ENCODE results near the gene SGPL1.
"Not testable (repeated sequence)": the region's sequence is repeated elsewhere in the genome, so short reads cannot be mapped to it uniquely, and the experiment has no call there.

Gene SGPL1

DNA sequence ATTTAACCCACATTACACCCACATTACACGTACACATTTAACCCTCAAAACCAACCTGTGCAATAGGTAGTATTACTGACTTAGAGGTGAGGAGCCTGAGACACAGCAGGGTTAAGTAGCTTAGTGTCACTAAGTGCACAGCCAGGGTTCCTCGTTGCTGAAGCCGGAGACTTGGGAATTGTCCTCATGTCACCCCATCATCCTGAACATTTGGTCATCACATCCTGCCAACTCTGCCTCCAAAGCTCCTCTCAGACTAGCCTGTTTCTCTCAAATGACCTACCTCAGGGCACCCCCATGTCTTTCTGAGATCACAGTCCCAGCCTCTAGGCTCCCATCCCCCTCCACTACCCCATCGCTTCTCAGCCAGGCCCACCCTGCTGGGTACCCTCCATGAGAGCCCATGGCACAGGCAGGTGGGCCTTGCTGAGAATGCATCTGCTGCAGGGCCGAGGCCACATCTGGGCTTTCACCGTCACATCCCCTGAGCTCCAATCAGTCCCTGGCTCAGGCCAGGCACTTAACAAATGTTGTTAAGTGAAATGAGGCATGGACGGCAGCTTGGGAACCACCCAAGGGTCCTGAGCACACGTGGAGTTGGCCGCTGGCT lies 93.7 kb downstream of the SGPL1 start:
- intact Hi-C loops (cut with DNase I) = no loop called here
- peak in 1 of 42 donors; percentile 1 for DNase-seq

DNA sequence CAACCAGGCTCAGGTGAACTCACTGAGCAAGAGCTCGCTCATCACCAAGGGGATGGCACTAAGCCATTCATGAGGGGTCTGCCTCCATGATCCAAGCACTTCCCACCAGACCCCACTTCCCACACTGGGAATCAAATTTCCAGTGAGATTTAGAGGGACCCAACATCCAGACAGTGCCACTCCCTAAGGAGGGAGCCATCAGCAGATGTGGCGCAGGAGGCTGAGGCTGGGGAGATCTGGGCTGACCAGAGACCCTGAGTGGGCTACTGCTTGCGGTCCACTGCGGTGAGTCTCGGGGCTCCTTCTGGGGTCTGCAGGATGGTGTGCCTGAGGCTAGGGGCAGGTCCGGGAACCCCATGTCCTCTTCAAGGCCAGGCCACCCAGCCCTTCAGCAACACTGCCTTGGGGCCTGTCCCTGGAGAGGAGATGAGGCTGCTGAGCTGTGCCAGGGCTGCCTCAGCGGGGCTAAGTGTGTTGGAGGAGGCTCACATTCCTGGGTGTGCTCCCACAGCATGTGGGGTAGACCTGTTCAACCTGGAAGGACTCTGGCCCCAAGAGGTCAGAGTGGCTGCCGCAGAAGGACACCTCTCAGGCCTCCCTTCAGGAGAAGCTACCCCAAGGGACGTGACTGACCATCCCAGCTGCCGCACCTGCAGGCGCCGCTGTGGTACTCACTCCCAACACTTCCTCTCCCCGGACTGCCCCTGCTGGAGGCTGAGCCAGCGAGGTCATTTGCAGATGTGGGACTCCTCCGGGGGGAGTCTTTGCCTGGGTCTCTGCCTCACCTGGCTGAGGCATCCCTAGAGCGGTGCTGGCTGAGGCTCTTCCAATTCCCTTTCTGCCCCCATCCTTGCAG lies 95.0 kb downstream of the SGPL1 start:
- intact Hi-C loops (cut with DNase I) = no loop called here
- peak in 1 of 42 donors; percentile 13 for DNase-seq

DNA sequence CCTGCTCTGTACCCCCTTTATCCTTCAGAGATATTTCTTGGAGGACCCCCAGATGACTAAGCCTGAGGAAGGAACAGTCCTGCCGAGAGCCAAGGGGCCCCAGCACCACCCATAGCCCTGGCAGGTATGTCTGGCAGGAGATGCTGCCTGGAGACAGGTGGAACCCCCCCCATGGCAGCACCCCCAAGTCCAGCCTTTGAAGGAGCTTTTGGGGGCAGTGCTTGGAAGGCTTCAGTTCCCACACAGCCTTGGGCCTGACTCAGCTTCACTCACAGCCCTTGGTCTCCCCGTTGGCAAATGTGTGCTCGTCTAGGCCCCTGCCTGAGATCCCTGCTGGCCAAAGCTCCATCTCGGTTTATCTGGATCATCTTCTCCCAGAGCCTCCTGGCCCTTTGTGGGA lies 95.6 kb downstream of the SGPL1 start:
- DNase-seq = peak in 1 of 42 donors; percentile 12
- intact Hi-C loops (cut with DNase I) = no loop called here

DNA sequence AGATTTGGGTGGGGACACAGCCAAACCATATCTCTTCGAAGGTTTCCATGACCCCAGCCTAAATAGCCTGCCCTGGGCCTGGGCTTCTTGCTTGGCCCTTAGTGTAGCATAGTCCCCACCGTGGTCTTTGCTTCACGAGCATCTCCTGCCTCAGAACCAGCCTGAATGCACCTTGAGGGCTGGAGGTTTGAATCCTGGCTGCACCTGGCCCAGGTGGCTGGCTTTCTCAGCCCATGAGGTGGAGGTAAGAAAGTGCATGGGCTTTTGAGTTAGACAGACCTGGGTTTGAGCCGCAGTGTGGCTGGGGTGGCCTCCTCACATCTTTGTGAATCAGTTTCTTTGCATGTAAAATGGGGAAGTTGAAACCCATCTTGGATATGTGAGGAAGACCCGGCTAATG lies 96.8 kb downstream of the SGPL1 start:
- intact Hi-C loops (cut with DNase I) = no loop called here
- DNase-seq = peak in 1 of 42 donors; percentile 18

DNA sequence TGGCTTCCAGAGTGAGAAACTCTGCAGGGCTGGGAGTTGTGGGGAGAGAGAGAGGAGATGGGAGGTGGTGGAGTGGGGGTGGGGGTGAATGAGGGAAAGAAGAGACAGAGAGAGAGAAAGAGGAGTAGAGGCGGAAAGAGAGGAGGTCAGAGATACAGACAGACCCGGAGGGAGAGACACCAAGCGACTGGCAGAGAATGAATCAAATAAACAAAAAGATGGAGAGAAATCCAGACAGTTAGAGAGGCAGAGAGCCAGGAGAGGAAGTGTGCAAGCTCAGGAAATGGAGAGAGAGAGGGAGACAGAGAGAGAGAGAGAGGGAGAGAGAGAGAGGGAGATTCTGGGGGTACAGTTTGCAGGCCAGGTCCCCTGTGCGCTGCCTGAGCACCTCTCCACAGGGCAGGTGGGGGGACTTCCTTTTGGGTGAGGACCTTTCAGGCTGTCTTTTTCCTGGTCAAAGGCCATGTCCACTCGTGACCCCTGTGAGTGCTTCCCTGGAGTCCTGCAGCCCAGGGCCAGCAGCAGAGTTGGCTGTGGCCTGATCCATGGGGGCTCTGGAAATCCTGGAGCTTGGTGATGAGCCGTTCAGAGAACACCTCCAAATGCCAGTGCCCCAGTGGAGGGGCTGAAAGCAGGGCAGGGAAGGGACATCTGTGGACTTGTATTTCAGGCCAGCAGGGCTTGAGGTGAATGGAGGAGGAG lies 97.6 kb downstream of the SGPL1 start:
- intact Hi-C loops (cut with DNase I) = no loop called here
- peak in 1 of 42 donors; percentile 20 for DNase-seq

DNA sequence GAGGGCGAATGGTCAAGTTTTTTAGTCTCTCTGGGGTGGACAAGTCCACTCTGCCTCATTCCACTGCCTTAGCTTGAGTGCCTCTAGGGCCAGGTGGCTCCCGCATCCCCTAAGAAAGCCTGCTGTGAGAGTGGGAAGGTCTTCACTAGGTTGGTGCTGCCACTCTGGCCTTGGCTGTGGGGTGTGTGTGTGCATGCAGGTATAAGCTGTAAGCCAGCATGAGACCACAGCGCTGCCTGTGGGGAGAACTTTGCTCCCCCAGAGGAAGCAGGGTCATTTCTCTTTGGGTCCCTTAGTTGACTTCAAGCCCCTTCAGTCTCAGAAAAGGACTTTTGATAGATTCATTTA lies 98.1 kb downstream of the SGPL1 start:
- intact Hi-C loops (cut with DNase I) = no loop called here
- DNase-seq = peak in 1 of 42 donors; percentile 0

DNA sequence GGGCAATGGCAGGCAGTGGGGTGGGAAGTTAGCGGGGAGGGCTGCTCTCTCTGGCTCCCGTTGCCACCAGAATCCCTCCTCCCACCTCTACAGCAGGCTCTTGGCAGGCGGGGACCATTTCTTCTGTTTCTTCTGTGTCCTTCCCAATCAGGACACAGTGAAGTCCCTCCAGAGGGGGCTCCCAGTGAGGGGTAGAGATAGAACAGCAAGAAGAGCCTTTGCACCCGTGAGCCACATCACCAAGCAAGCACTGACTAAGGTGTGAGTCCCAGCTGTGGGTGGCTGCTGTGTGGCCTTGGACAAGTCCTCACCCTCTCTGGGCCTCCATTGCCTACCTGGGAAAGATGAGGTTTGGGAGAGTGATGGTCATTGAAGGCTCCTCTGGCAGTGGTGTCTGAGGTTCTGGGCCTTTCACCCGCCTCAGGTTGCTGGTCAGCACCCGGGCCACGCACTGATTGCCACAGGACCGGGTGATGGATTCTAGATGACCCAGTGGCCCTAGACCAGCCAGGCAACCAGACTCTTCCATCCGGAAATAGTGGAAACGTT lies 98.6 kb downstream of the SGPL1 start:
- intact Hi-C loops (cut with DNase I) = no loop called here
- no peak for DNase-seq

DNA sequence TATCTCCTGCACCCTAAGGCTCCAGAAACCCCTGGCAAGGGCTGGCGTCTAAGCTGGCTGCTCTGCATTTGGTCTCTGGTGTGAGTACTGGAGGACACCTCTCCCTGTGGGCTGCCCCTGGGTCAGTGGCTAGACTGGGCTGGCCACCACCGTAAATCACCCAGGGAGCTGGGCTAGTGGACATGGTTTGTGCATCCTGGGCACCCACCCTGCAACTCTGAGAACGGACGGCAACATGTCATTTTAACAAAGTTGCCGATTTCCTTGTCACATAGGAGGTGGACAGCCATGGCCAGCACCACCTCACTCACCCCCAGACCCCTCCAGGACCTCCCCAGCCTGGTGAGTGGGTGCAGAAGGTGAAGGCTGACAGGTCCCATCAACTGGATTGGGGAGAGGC lies 99.5 kb downstream of the SGPL1 start:
- intact Hi-C loops (cut with DNase I) = no loop called here
- no peak for DNase-seq

DNA sequence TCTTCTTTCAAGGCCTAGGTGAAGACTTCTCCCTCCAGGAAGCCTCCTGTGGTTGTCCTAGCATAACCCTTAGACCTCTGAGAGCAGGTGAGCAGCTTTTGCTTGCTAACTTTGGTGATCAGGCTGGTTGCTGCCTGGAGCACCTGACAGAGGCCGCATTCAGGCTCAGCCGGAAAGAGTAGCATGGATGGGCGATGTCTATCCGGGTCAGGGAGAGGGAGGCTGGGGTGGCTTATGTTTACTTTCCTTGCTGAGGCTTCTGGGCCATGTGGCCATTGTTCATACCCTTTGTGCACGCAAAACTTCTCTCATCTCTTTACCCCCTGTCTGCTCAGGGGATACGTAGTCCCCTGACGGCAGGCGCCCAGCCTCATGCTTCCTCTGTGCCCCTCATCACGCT lies 100.1 kb downstream of the SGPL1 start:
- intact Hi-C loops (cut with DNase I) = no loop called here
- DNase-seq = no peak

DNA sequence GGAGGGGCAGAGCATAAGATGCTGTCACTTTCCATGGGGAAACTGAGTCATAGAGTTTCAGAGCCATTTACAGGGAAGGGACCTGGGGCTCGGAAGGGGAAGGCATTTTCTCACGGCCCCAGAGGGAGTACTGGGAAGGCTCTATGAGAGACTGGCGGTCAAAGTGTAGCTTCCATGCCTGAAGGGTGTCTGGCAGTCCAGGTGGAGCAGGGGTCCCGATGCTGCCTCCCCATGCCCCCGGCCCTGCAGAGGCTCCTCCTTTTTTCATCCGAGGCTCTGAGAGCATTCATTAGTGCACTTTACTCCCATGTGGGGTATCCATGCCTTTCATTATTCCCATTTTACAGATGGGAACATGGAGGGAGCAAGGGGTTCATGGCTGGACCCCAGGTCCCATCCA lies 100.5 kb downstream of the SGPL1 start:
- no peak for DNase-seq
- intact Hi-C loops (cut with DNase I) = no loop called here

DNA sequence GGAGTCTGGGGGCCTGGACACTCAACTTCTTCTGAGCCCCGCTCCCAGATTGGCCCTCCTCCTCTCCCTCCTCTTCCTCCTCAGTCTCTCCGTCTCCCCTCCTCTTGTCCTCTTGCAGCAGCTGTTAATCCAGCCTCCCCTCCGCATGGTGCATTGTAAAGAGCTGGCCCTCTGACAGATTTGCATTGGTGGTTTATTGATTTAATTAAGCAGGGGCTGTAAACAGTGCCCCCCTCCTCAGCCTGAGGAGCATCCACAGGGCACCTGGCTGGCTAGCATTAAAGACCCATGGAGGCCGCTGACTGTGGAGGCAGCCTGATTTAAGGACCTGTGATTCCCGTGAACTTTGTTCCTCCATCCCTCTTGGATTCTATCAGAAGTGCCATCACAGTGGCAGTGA lies 101.5 kb downstream of the SGPL1 start:
- no peak for DNase-seq
- intact Hi-C loops (cut with DNase I) = no loop called here

DNA sequence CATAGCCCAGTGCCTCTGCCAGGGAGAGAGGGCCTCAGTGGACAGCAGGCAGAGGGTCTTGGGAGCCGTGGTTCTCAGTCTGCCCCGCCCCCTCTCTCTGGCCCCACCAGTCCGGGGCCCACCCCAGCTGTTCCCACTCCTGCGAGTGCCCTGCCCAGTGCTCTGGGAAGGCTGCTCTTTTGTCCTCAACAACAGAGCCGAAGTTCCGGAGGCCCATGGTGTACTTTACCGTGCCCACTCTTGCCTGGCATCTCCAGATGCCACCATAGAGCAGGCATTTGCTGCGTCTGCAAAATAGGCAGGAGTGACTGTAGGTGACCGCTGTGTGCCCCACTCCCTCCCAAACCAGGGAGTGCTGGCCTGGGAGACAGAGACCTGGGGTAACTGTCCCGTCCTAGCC lies 101.9 kb downstream of the SGPL1 start:
- DNase-seq = no peak
- intact Hi-C loops (cut with DNase I) = no loop called here

DNA sequence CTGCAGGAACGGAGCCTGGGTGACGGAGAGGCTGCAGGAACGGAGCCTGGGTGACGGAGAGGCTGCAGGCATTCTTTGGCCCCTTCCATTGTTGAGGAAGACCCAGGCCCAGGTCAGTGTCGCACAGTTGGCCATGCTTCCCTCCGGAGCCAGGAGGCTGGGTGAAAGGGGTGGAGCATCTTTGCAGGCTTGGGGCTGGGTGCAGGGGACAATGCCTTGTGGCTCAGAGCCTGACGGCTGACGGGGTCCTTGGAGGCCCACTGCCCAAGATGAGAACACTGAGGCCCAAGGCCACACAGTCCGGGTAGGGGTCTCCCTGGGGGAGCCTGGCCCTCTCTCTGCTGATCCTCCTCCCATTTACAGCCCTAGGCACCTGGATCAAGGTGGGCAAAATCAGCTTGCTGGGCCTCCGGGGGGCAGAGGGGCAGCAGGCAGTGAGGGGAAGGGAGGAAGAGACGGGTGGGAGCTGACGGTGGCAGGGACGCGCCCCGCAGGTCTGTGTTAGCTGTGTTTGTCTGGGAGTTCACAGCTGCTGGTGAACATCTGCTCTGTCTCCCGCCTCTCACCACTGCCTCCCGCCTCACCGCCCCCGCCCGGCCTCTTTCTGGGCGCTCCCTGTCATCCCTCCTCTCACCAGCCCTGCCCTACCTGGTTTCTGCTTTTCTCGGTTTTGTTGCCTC lies 103.2 kb downstream of the SGPL1 start:
- intact Hi-C loops (cut with DNase I) = no loop called here
- peak in 41 of 42 donors; percentile 31 to 87 (median 68) for DNase-seq

DNA sequence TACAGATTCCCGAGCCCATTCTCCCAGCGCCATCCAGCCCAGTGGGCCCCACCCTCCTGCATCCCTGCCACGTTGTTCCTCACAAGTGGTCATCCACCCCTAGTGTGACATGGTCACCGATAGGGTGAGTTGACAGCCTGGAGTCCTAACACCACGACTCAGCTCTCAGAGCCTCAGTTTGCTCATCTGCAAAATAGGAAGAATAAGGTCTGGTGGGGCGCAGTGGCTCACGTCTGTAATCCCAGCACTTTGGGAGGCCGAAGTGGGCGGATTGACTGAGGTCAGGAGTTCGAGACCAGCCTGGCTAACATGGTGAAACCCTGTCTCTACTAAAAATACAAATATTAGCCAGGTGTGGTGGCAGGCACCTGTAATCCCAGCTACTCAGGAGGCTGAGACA lies 104.2 kb downstream of the SGPL1 start:
- not testable (repeated sequence) for DNase-seq

DNA sequence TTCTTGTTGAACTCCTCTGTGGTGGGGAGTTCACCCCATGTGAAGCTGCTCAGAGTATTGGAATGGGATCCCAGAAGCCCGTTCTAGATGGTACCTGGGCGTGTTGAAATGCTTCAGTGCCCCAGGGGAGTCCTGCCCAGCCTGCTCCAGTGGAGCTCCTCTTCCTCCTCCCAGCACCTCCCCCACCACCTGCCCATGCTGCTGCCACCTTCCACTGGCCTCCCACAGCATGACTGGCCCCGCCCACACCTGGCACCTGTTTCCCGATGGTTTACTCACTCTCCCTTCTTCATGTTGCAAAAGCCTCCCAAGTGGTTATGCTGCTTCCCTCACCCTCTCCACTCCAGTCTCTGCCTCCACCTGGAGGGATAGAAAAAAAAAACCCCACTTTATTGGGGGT lies 104.8 kb downstream of the SGPL1 start:
- no peak for DNase-seq
- intact Hi-C loops (cut with DNase I) = loop anchor here (10.0 kb wide), 1 partner anchor 284 kb away; no protein-coding TSS in a partner anchor

More for the DNA sequence above, 104.2 kb downstream of the SGPL1 start:
- intact Hi-C loops (cut with DNase I) = loop anchor here (10.0 kb wide), 1 partner anchor 285 kb away; no protein-coding TSS in a partner anchor

DNA sequence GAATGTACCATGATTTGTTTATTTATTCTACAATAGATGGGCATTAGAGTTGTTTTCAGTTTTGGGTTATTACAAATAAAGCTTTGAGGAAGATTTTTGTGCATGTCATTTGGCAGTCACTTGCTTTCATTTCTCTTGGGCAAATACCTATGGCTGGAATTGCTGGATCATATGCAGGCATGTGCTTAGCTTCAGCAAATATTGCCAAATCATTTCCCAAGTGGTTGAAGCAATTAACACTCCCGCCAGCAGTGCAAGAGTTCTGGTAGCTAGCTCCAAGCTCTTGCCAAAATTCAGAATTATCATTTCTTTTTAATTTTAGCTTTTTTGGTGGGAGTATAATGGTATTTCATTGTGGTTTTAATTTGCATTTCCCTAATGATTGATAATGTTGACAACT lies 105.5 kb downstream of the SGPL1 start:
- DNase-seq = no peak
- intact Hi-C loops (cut with DNase I) = loop anchor here (10.0 kb wide), 1 partner anchor 284 kb away; no protein-coding TSS in a partner anchor

DNA sequence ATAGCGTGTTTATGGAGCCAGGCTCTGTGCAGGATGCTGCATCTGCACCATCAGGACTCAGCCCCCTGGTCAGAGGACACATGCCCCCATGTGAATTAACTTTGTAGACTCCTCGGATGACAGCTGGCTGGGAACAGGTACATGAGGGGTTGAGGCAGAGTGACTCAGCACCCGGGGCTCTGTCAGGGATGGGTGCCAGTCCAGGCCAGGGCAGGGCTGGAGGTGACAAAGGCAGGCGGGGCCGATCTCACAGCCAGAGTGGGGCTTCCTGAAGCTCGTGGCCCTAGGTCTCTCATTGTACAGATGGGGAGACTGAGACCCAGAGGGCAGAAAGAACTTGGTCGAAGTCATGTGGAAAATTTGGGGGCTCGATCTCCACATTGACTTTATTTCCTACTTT lies 107.9 kb downstream of the SGPL1 start:
- intact Hi-C loops (cut with DNase I) = loop anchor here (10.0 kb wide), 1 partner anchor 281 kb away; no protein-coding TSS in a partner anchor
- DNase-seq = no peak

DNA sequence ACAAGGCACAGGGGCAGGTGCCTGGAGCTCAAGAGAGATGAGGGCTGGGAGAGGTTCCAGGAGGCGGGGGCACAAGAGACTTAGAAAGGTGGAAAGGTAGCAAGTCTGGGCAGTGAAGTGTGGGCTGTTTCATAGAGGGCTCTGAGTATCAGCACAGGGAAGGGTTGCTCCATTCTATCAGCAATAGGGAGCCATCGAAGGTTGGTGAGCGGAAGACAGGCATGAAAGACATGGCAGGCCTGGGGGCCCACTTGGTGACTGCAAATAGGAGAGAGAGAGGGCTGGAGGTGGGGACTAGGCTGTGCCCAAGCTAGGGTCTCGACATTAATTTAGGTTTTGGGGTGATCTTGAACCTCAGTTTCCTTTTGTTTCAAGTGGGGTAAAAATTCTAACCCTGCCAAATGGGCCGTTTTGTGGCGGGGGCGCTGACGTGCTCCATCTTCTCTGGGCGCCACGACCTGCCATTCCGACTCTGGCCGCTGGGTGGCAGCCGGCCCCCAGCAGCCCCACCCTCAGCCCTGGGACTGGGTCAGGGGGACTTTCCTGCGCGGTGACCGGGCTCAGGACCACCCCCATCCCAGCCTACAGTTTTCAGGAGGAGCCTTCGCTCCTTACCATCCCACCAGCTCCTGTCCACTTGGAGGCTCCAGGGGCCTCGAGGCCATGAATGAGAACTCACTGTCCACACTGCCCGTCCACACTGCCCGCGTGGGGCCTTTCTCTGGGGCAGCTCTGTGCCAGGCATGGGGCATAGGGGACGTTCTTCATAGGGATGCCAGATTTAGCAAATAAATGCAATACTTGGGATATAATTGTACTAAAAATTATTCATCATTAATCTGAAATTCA lies 109.9 kb downstream of the SGPL1 start:
- peak in 40 of 42 donors; percentile 7 to 84 (median 56) for DNase-seq
- intact Hi-C loops (cut with DNase I) = loop anchor here (5.0 to 10.0 kb wide), 2 partner anchors 279 to 362 kb away; no protein-coding TSS in a partner anchor
